ENCODE data around the gene CLCF1.

The CLCF1 gene

GRCh38 chr11:67396259-67396581 lies 22.8 kb upstream of the CLCF1 start:
- no peak for DNase-seq (ENCODE audit: low read depth in 1 of 2, low spot score in 1 of 2)

- DNase-seq (ENCODE audit: low read depth in 1 of 2, low spot score in 1 of 2), result no peak
Measured at GRCh38 chr11:67395555-67396258, 22.3 kb upstream of the CLCF1 start.

- DNase-seq (ENCODE audit: low read depth in 1 of 2, low spot score in 1 of 2), result no peak
Measured at GRCh38 chr11:67393990-67394389, 20.6 kb upstream of the CLCF1 start.

GRCh38 chr11:67393437-67393836 lies 20.0 kb upstream of the CLCF1 start:
- DNase-seq (ENCODE audit: low read depth in 1 of 2, low spot score in 1 of 2), result no peak

- no peak for DNase-seq (ENCODE audit: low read depth in 1 of 2, low spot score in 1 of 2)
Measured at GRCh38 chr11:67392183-67392715, 18.9 kb upstream of the CLCF1 start.

GRCh38 chr11:67391304-67392182 lies 18.1 kb upstream of the CLCF1 start, which contains the start of gene RAD9A:
Gene RAD9A (plus strand): TSS chr11:67391986. CDS start chr11:67392045, 59 bp downstream.
- peak; percentile 80 to 89 for DNase-seq (ENCODE audit: low read depth in 1 of 2, low spot score in 1 of 2)

- DNase-seq (ENCODE audit: low read depth in 1 of 2, low spot score in 1 of 2), result no peak
Measured at GRCh38 chr11:67390947-67391303, 17.5 kb upstream of the CLCF1 start.

GRCh38 chr11:67389477-67389876 lies 16.1 kb upstream of the CLCF1 start:
- DNase-seq (ENCODE audit: low read depth in 1 of 2, low spot score in 1 of 2), result no peak

- DNase-seq (ENCODE audit: low read depth in 1 of 2, low spot score in 1 of 2), result no peak
Measured at GRCh38 chr11:67387518-67387917, 14.1 kb upstream of the CLCF1 start.

- DNase-seq (ENCODE audit: low read depth in 1 of 2, low spot score in 1 of 2), result no peak
Measured at GRCh38 chr11:67387069-67387468, 13.7 kb upstream of the CLCF1 start.

- DNase-seq (ENCODE audit: low read depth in 1 of 2, low spot score in 1 of 2), result no peak
Measured at GRCh38 chr11:67384851-67385366, 11.5 kb upstream of the CLCF1 start.

GRCh38 chr11:67382276-67383136 lies 9.1 kb upstream of the CLCF1 start:
- DNase-seq (ENCODE audit: low read depth in 1 of 2, low spot score in 1 of 2), result peak; percentile 70 to 80

- DNase-seq (ENCODE audit: low read depth in 1 of 2, low spot score in 1 of 2), result no peak
Measured at GRCh38 chr11:67381244-67381972, 8.0 kb upstream of the CLCF1 start.

- DNase-seq (ENCODE audit: low read depth in 1 of 2, low spot score in 1 of 2), result no peak
Measured at GRCh38 chr11:67379061-67380058, 6.0 kb upstream of the CLCF1 start.

- DNase-seq (ENCODE audit: low read depth in 1 of 2, low spot score in 1 of 2), result no peak
Measured at GRCh38 chr11:67378544-67378943, 5.1 kb upstream of the CLCF1 start.

GRCh38 chr11:67376873-67377808 lies 3.7 kb upstream of the CLCF1 start:
- no peak for DNase-seq (ENCODE audit: low read depth in 1 of 2, low spot score in 1 of 2)

- no peak for DNase-seq (ENCODE audit: low read depth in 1 of 2, low spot score in 1 of 2)
Measured at GRCh38 chr11:67376063-67376820, 2.8 kb upstream of the CLCF1 start.
